GM15510 (cell line): Measurements from ENCODE around the gene UPP1.

Source experiments
- POLR2A ChIP-seq: IDR thresholded peaks from 3 replicates; pipeline ENCODE4 v1.6.1; 2011; ENCODE audit warnings: borderline replicate concordance; ENCODE audit not compliant: insufficient read length; ENCODE audit errors: extremely low read depth

Gene UPP1

DNA sequence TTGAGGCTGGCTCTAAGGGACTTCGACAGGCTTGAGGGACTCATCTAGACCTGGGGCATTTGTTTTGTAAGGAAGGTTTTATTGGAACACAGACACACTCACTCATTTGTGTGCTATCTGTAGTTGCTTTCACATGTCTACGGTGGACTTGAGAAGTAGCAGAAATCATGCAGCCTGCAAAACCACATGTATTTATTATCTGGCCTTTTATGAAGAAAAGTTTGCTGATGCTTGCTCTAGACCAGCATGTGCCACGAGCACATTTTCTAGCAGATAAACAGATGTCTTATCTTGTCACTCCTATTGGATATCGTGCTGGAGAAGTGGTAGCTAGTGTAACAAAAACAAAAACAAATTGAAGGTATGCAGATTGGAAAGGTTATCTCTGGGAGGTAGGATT is 9.8 kb downstream of the UPP1 start:
- no peak for TF ChIP-seq POLR2A

DNA sequence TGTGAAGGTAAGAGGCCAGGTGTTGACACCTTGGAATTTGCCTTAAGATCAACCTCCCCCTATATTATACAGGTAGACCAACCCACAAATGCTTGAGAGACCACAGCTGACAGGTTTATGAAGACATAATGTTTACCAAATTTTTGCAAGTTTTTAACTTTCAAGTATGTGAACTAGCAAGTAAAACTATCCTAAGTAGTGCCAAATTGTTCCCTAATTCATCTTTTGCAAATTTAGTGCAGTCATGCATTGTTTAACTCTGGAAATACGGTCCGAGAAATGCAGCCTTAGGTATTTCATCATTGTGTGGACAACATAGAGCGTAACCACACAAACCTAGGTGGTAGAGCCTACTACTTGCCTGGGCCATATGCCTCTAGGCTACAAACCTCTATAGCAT is 10.7 kb downstream of the UPP1 start:
- no peak for TF ChIP-seq POLR2A

DNA sequence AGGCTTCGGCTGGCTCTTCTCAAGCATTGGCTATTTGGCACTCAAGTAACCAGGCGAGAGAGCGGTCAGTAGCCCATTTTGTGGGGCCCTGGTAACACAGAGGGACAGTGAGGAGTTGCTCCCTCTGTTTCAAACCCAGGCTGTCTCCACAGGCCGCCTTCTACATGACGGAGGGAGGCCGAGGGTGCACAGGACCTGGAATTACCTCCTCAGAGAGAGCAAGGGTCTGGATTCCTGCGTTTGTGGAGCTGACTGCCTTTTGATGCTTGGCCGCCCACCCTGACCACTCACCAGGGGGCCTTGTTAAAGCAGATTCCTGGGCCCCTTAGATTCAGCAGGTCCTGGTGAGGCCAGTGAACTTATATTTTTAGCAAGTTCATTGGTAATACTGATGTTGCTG is 12.3 kb downstream of the UPP1 start:
- no peak for TF ChIP-seq POLR2A

DNA sequence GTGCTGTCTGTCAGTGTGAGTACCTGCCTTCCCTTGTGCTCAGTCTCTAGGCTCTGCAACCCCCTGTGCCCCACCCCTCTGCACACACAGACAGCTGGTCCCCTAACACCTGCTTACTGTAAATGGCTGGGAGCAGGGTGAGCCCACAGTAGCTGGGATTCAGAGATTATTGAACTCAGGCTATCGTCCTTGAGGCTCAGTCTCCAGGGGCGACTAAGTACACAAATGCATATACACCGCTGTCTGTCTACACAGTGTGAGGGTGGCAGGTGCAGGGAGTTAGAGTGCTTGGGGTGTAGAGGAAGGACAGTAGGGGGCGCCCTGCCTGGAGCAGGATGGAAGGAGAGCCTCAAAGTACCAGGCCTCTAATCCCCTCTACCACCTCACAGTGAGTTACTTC is 12.9 kb downstream of the UPP1 start:
- no peak for TF ChIP-seq POLR2A

DNA sequence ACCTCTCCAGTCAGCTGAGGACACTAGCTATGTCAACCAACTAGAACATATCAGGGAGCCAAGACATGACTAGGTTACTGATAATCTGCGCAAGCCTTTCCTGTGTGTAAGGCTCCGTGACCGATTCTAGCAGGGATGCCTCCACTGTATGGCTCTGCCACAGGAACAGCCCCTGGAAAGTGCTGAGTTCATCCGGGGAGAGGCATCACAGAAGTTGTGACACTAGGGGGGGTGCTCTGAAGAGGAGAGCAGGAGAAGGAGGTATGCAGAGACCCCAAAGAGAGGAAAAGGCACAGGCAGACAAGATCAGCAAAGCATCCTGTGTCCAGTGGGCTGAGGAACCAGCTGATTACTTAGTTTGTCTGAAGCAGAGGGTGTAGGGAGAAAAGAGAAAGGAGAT is 13.5 kb downstream of the UPP1 start:
- no peak for TF ChIP-seq POLR2A

DNA sequence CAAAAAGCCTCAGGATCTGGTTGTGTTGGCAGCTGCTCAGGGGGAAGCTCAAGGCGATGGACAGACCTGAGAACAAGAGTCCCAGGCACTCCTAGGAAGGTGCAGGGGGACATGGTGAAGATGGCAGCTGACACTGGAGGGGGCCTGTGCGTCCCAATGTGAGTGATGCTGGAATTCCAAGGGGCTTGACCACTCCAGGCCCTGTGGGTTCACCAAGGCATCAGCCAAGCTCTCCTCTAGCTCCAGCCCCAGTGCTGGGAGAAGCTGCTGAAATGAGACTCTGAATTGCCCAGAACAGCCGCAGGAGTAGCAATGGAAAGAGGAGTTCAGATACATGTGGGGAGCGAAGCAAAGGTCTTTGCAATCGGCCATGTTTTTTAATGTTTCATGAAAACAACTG is 16.0 kb downstream of the UPP1 start:
- TF ChIP-seq POLR2A: no peak

DNA sequence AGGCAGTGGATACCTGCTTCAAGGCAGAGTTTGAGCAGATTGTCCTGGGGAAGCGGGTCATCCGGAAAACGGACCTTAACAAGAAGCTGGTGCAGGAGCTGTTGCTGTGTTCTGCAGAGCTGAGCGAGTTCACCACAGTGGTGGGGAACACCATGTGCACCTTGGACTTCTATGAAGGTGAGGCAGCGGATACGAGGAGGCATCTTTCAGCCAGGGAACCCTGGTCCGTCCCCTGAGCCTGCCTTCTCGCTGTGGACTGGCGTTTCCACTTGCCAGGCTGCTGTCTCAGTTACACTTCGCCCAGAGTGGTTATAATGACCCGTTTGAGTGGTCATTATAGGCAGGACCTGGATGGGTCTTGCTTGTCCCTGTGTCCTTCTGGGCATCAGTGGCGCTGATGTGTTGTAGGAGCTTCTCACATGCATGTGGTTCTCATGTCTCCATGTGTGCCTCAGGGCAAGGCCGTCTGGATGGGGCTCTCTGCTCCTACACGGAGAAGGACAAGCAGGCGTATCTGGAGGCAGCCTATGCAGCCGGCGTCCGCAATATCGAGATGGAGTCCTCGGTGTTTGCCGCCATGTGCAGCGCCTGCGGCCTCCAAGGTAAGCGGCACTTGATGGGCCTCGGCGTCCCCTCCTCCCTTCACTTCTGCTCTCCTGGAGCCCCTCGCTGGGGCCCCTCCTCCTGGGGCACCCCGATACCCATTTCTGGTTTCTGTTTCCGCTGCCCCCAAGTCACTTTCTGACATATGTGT is 18.0 kb downstream of the UPP1 start:
- TF ChIP-seq POLR2A: no peak

DNA sequence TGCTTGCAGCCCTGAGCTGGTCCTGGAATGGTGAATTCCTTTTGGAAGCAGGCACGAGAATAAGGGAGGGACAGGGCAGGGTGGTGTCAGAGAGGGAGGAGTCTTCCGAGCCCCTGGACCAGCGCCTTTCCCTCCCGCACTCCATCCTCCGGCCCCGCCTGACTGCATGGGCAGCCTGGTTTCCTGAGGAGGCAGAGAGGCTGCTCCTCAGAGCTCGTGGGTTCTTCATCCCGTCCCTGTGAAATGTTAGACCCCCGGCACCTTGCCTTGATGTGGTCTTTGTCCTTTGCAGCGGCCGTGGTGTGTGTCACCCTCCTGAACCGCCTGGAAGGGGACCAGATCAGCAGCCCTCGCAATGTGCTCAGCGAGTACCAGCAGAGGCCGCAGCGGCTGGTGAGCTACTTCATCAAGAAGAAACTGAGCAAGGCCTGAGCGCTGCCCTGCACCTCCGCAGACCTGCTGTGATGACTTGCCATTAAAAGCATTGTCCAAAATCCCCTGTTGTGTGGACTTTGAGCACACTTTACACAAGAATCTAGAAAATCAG is 18.9 kb downstream of the UPP1 start:
- TF ChIP-seq POLR2A: no peak

DNA sequence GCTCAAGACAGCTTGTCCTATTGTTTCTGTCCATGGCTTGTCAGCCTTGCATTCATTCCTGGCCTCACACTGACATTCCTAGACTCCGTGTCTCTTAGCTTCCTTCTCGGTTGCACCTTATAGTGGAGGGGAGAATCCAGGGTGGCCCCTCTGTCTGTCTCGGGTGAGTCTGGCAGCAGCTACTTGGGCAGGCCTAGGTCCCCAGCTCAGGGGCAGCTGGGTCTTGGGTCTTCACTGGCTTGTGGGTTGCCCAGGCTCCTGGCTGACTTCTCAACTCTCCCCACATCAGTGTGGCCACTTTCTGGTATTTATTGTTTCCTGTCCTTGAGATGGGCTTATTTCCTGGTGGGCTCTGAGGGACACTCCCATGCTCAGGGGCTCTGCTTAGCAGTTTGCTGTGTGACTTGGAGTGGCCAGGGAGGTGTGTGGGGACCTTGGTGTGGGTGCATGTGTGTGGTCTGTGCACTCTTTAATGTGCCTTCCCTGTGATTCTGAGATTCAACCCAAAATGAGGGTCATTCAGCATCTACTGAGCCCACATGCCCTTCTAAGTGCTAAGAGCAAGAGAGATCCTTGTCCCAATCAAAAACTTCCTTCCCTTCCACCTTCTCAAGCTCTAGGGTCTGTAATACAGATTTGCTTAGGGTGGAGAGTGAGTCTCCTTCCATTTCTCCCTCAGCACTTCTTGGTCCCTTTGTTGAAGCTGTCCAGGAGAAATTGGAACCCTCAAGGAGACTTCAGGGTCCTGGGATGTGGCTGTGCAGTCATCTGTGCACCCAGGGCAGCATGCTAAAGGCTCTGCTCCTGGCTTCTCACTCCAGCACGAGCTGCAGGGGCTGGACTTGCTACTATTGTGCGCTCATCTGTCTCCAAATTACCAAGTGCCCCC is 20.1 kb downstream of the UPP1 start:
- TF ChIP-seq POLR2A: no peak

DNA sequence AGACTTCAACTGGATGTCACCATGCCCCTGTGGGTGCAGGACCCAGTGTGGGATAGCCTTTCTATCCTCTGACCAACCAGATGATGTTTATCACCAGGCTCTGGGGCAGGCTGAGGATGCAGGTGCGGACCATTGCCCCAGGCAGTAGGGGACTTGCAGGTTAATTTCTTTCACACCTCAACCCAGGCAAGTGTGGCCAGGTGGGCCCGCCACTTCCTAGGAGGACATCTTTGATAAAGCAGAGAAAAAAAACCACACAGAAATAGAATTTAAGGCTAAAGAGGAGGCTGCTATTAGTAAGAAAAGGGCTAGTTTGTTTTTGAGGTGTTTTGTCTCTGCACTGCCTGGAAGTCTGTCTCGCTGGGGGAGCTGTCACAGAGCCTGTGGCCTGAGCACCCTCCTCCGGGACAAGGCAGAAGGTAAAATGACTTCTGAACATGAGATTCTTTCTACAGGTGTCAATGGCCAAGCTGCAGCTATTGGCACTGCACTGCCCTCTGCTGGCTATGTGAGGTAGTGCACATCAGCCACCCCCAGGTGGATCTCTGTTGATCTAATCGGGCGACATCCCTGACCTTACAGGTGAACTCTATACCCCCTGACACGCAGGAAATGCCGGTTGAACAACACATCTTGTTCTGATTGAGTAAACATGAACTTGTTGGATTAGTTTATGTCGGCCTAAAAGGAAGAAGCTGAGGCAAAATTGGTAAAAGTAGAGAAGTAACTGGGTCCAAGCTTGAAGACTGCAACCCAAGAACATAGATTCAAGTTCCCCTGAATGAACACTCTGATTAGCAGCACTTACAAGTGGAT is 21.0 kb downstream of the UPP1 start:
- TF ChIP-seq POLR2A: no peak

DNA sequence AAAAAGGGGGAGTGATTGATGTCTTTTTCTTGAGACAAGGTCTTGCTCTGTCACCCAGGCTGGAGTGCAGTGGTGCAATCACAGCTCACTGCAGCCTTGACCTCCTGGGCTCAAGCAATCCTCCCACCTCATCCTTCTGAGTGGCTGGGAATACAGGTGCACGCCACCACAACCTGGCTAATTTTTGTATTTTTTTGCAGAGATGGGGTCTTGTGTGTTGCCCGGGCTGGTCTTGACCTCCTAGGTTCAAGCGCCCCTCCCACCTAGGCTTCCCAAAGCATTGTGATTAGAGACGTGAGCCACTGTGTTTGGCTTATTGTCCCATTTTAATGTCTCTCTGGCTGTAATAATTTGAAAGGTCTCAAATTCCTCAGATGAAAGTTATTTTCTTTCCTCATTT is 21.8 kb downstream of the UPP1 start:
- TF ChIP-seq POLR2A: no peak

DNA sequence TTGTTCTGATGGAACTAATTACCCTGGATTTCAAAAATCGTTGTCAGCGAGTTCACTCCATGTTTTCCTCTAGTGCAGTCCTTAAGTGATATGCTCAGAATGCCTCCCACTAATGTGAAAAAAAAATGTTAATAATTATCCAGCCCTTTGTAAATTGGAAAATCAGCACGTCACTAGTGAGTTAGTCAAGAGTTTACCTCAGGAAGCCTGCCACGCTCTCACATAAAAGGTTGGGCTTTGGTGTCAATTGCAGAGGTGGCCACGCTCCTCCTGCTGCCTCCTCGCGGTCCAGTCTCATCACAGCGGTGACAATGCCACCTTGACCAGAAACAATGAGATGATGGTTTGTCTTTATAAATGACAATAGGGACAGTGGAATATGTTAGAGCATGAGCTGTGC is 22.5 kb downstream of the UPP1 start:
- TF ChIP-seq POLR2A: no peak

DNA sequence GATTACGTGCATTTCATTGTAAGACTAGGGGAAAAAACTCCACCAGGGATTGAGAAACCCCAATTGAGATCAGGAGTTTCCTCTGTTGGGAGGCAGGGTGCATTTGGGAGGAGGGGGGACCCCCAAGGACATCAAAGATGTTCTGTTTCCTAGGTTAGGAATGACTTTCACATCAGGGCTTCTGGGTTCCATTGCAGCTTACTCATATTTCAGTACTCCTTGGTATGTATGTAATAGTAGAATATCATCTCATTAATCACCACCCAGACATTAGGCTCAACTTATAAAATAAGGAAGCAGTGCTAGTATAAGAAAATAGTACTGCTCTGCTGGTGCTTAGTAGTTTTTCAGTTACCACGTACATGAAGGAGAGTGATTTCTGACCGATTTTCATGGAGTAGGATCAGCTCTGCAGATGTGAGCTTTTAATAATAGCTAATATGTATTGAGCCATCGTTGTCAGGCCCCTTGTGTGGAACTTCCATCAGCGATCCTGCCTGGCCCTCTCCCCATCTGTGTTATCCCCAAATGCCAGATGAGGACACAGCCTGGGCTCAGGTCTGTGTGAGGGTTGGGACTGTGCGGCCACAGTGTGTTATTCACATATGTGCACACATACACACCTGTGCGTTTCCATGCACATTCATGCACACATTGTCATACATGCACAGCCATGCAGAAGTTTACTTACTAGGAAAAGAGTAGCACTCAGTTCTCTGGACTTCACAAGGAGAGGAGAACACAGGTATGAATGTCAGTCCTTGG is 23.5 kb downstream of the UPP1 start:
- TF ChIP-seq POLR2A: no peak

DNA sequence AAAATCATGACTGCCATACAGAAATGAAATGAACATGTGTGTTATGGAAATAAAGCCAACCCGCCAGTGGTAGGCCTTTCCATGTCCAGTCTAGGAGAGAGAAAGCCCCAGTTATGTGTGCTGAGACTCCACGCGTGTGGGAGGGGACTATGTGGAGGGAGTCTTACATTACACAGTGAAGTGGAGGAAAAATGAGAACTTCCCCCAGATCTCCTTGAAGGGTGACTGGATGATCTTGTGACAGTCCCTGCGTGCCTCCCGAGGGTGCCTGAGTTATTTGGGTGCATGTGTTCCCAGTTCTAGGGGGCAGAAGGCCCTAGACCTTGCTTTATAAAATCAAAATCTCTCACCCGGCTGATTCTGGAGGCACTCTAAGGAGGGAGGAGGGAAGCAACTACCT is 24.2 kb downstream of the UPP1 start:
- TF ChIP-seq POLR2A: no peak
